H9 (cell line): ENCODE data around the gene MRPL20. TPM values are rescaled to one million over a fixed set of nuclear protein-coding genes. Genes with fewer than 3 reads are reported as not detected.
"Not testable (repeated sequence)": the region's sequence is repeated elsewhere in the genome, so short reads cannot be mapped to it uniquely, and the experiment has no call there.

Experiments used
- DNase-seq: peaks from one replicate; pipeline ENCODE4 v3.0.0-alpha.2; 2017
- H2AFZ ChIP-seq: one replicate; pipeline ENCODE4 v1.6.1; 2013; ENCODE audit warnings: mild to moderate bottlenecking, low read length, control low read depth, moderate library complexity
- H2AK5ac ChIP-seq: 2 replicates; pipeline ENCODE4 v1.6.1; 2013; ENCODE audit warnings: low read length, control low read depth, mixed read lengths; ENCODE audit not compliant: insufficient read length
- H2BK120ac ChIP-seq: one replicate; pipeline ENCODE4 v1.6.1; 2013; ENCODE audit warnings: low read depth, mild to moderate bottlenecking, low read length, control low read depth, inconsistent platforms; ENCODE audit not compliant: poor library complexity, severe bottlenecking
- H2BK12ac ChIP-seq: 2 replicates; pipeline ENCODE4 v1.6.1; 2013; ENCODE audit warnings: low read length, control low read depth, mixed read lengths, low read depth; ENCODE audit not compliant: insufficient read length
- H2BK15ac ChIP-seq: 2 replicates; pipeline ENCODE4 v1.6.1; 2013; ENCODE audit warnings: low read depth, low read length, control low read depth
- H2BK20ac ChIP-seq: one replicate; pipeline ENCODE4 v1.6.1; 2013; ENCODE audit warnings: low read depth, mild to moderate bottlenecking, low read length, control low read depth, inconsistent platforms; ENCODE audit not compliant: poor library complexity, severe bottlenecking
- H2BK5ac ChIP-seq: 2 replicates; pipeline ENCODE4 v1.6.1; 2013; ENCODE audit warnings: low read length, control low read depth, mixed read lengths; ENCODE audit not compliant: insufficient read length
- H3K14ac ChIP-seq: 2 replicates; pipeline ENCODE4 v1.6.1; 2013; ENCODE audit warnings: low read length, control low read depth; ENCODE audit not compliant: insufficient read depth
- H3K18ac ChIP-seq: 2 replicates; pipeline ENCODE4 v1.6.1; 2013; ENCODE audit warnings: low read depth, mild to moderate bottlenecking, mixed read lengths, low read length, control low read depth; ENCODE audit not compliant: insufficient read length
- H3K23ac ChIP-seq: 2 replicates; pipeline ENCODE4 v1.6.1; 2013; ENCODE audit warnings: low read length, control low read depth, mixed read lengths, low read depth; ENCODE audit not compliant: insufficient read length
- H3K23me2 ChIP-seq: 2 replicates; pipeline ENCODE4 v1.6.1; 2013; ENCODE audit warnings: low read depth, mild to moderate bottlenecking, mixed read lengths, low read length, control low read depth; ENCODE audit not compliant: insufficient read length, poor library complexity, severe bottlenecking
- H3K27ac ChIP-seq: 2 replicates; pipeline ENCODE4 v1.5.1; 2013; ENCODE audit warnings: low read length, control low read depth, mixed read lengths, low read depth; ENCODE audit not compliant: insufficient read length
- H3K27me3 ChIP-seq: 2 replicates; pipeline ENCODE4 v1.6.1; 2013; ENCODE audit warnings: low read length, control low read depth, inconsistent platforms; ENCODE audit not compliant: insufficient read depth
- H3K4ac ChIP-seq: 2 replicates; pipeline ENCODE4 v1.6.1; 2013; ENCODE audit warnings: low read depth, mild to moderate bottlenecking, control low read depth, inconsistent platforms, low read length, moderate library complexity
- H3K4me1 ChIP-seq: 2 replicates; pipeline ENCODE4 v1.6.1; 2013; ENCODE audit warnings: low read length, control low read depth, inconsistent platforms; ENCODE audit not compliant: insufficient read depth
- H3K4me2 ChIP-seq: 2 replicates; pipeline ENCODE4 v1.6.1; 2013; ENCODE audit warnings: low read length, control low read depth, mixed read lengths; ENCODE audit not compliant: insufficient read length, insufficient read depth
- H3K56ac ChIP-seq: 2 replicates; pipeline ENCODE4 v1.6.1; 2013; ENCODE audit warnings: low read depth, mild to moderate bottlenecking, mixed read lengths, low read length, control low read depth; ENCODE audit not compliant: insufficient read length
- H3K79me1 ChIP-seq: 2 replicates; pipeline ENCODE4 v1.6.1; 2013; ENCODE audit warnings: low read depth, mild to moderate bottlenecking, moderate library complexity, low read length, control low read depth, inconsistent platforms; ENCODE audit not compliant: insufficient read depth, poor library complexity, severe bottlenecking
- H3K79me2 ChIP-seq: 2 replicates; pipeline ENCODE4 v1.6.1; 2013; ENCODE audit warnings: low read length, control low read depth, inconsistent platforms; ENCODE audit not compliant: insufficient read depth
- H3K9ac ChIP-seq: 2 replicates; pipeline ENCODE4 v1.6.1; 2013; ENCODE audit warnings: low read length, control low read depth, mixed read lengths; ENCODE audit not compliant: insufficient read length; ENCODE audit errors: extremely low read depth
- H3K9me3 ChIP-seq: one replicate; pipeline ENCODE4 v1.6.1; 2013; ENCODE audit warnings: low read depth, low read length, inconsistent platforms; ENCODE audit not compliant: control insufficient read depth
- H3T11ph ChIP-seq: one replicate; pipeline ENCODE4 v1.6.1; 2013; ENCODE audit warnings: mild to moderate bottlenecking, low read length, control low read depth, inconsistent platforms
- H4K20me1 ChIP-seq: one replicate; pipeline ENCODE4 v1.6.1; 2013; ENCODE audit not compliant: control insufficient read depth, insufficient read length, insufficient read depth
- H4K5ac ChIP-seq: 2 replicates; pipeline ENCODE4 v1.6.1; 2013; ENCODE audit warnings: low read depth, mild to moderate bottlenecking, mixed read lengths, low read length, control low read depth; ENCODE audit not compliant: insufficient read length
- H4K8ac ChIP-seq: replicated peaks from 2 replicates; pipeline ENCODE4 v1.6.1; 2013; ENCODE audit warnings: low read length, control low read depth, mixed read lengths, low read depth; ENCODE audit not compliant: insufficient read length
- H4K91ac ChIP-seq: 2 replicates; pipeline ENCODE4 v1.6.1; 2013; ENCODE audit warnings: low read depth, mild to moderate bottlenecking, moderate library complexity, mixed read lengths, low read length, control low read depth; ENCODE audit not compliant: insufficient read length
- H3K27ac Mint-ChIP-seq, 3 experiments: 2 replicates in 2 of 3; 3 replicates in 1 of 3; pipeline ENCODE4 v1.8.0; 2020 to 2021; ENCODE audit warnings: mixed read lengths in 3 of 3, mild to moderate bottlenecking in 1 of 3, moderate library complexity in 1 of 3
- H3K27me3 Mint-ChIP-seq: 2 replicates; pipeline ENCODE4 v1.8.0; 2021; ENCODE audit warnings: low read depth, mild to moderate bottlenecking, moderate library complexity, mixed read lengths
- H3K36me3 Mint-ChIP-seq, 3 experiments: 2 replicates in 2 of 3; 3 replicates in 1 of 3; pipeline ENCODE4 v1.8.0; 2020 to 2021; ENCODE audit warnings: low read depth in 3 of 3, mixed read lengths in 3 of 3; ENCODE audit not compliant: insufficient read depth in 1 of 3
- H3K4me1 Mint-ChIP-seq, 2 experiments: 2 replicates each; pipeline ENCODE4 v1.8.0; 2020; ENCODE audit warnings: mixed read lengths in 2 of 2
- H3K4me3 Mint-ChIP-seq, 2 experiments: 2 replicates in 1 of 2; 3 replicates in 1 of 2; pipeline ENCODE4 v1.8.0; 2020 to 2021; ENCODE audit warnings: mild to moderate bottlenecking in 2 of 2, mixed read lengths in 2 of 2, moderate library complexity in 1 of 2
- H3K9me3 Mint-ChIP-seq, 2 experiments: 2 replicates in 1 of 2; 3 replicates in 1 of 2; pipeline ENCODE4 v1.8.0; 2020; ENCODE audit warnings: mild to moderate bottlenecking in 2 of 2, mixed read lengths in 2 of 2, moderate library complexity in 1 of 2
- WGBS: extraction: QIAGEN DNeasy Blood & Tissue Kit; methylation state at CpG from one replicate; pipeline ENCODE4 v1.1.7; 2013; ENCODE audit warnings: missing lambda C conversion rate, low lambda C conversion rate, mixed read lengths; ENCODE audit not compliant: insufficient read length; ENCODE audit errors: extremely low coverage; 5-methylcytosine and 5-hydroxymethylcytosine counted together
- total RNA-seq: library from RNA; stranded (reverse); gene quantifications from 2 replicates; pipeline ENCODE4 v1.2.1, GENCODE V29; 2021

Gene MRPL20
- total RNA-seq, 1 experiment from 2014 or later = 162 TPM

DNA sequence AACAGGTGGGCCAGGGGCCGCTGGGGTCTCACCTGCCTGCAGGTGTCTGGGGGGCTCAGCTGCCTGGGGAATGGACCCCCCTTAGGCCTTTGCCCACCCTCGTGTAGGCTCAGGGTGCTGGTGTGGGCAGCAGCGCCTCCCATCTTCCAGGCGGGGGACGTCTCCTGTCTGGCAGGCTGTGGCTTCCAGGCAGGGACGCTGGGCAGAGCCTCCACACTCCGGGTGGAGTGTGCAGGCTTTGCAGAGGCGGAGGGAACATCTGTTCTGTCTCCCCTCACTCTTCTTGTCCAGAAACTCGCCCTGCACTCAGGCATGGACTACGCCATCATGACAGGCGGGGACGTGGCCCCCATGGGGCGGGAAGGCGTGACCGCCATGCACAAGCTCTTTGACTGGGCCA, 48.8 kb upstream of the MRPL20 start:
- no CpG with 5 or more reads among the region's 15 CpGs for WGBS
- not testable (repeated sequence) for H3K79me1 ChIP-seq, H3K4me2 ChIP-seq, H3K27me3 Mint-ChIP-seq, H3K23ac ChIP-seq, H3K9me3 Mint-ChIP-seq, H2AK5ac ChIP-seq, H2BK120ac ChIP-seq, H3K4me1 Mint-ChIP-seq, H4K20me1 ChIP-seq, H2BK20ac ChIP-seq, H2BK12ac ChIP-seq, H3K9ac ChIP-seq, DNase-seq, H3K4me1 ChIP-seq, H3K23me2 ChIP-seq, H4K91ac ChIP-seq, H2BK5ac ChIP-seq, H3K4me3 Mint-ChIP-seq, H2BK15ac ChIP-seq, H3K56ac ChIP-seq, H3K36me3 Mint-ChIP-seq, H3K27ac ChIP-seq, H3K27ac Mint-ChIP-seq, H4K5ac ChIP-seq, H3K79me2 ChIP-seq, H3K4ac ChIP-seq, H3K27me3 ChIP-seq, H3K18ac ChIP-seq, H3K14ac ChIP-seq, H3T11ph ChIP-seq, H3K9me3 ChIP-seq, H2AFZ ChIP-seq, H4K8ac ChIP-seq
